Measurements from ENCODE around the gene SF3A2.

SF3A2 gene

GRCh38 chr19:2243274-2244124 lies 6.9 kb downstream of the SF3A2 start:
- H3K27ac ChIP-seq = no peak overlapping the region
- TF ChIP-seq, protein P1, sequence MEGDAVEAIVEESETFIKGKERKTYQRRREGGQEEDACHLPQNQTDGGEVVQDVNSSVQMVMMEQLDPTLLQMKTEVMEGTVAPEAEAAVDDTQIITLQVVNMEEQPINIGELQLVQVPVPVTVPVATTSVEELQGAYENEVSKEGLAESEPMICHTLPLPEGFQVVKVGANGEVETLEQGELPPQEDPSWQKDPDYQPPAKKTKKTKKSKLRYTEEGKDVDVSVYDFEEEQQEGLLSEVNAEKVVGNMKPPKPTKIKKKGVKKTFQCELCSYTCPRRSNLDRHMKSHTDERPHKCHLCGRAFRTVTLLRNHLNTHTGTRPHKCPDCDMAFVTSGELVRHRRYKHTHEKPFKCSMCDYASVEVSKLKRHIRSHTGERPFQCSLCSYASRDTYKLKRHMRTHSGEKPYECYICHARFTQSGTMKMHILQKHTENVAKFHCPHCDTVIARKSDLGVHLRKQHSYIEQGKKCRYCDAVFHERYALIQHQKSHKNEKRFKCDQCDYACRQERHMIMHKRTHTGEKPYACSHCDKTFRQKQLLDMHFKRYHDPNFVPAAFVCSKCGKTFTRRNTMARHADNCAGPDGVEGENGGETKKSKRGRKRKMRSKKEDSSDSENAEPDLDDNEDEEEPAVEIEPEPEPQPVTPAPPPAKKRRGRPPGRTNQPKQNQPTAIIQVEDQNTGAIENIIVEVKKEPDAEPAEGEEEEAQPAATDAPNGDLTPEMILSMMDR (IDR thresholded peaks at IDR 0.05) = no peak
- no peak for TF ChIP-seq ZFX (IDR thresholded peaks at IDR 0.05; ENCODE audit: borderline replicate concordance)

DNA sequence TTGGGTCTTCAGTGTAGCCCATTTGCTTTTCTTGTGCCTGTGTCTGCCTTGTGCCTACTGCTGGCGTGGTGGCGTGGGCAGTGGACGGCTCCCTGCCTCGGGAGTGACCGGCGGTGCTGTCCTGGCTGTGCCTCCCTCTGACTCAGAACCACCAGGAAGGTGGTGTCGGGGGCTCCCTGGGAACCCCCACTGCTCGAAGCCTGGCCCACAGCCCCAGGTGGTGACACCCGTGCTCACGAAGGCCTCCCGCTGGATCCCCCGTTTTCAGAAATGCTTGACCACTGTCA lies 7.4 kb downstream of the SF3A2 start:
- H3K27ac ChIP-seq = no peak overlapping the region
- TF ChIP-seq, protein P1 (IDR thresholded peaks at IDR 0.05) = no peak
- no peak for TF ChIP-seq ZFX (IDR thresholded peaks at IDR 0.05; ENCODE audit: borderline replicate concordance)

- no peak for TF ChIP-seq ZFX (IDR thresholded peaks at IDR 0.05; ENCODE audit: borderline replicate concordance)
- TF ChIP-seq, protein P1 (IDR thresholded peaks at IDR 0.05) = no peak
- H3K27ac ChIP-seq = no peak overlapping the region
Observed at GRCh38 chr19:2244486-2244885, 7.9 kb downstream of the SF3A2 start.

DNA sequence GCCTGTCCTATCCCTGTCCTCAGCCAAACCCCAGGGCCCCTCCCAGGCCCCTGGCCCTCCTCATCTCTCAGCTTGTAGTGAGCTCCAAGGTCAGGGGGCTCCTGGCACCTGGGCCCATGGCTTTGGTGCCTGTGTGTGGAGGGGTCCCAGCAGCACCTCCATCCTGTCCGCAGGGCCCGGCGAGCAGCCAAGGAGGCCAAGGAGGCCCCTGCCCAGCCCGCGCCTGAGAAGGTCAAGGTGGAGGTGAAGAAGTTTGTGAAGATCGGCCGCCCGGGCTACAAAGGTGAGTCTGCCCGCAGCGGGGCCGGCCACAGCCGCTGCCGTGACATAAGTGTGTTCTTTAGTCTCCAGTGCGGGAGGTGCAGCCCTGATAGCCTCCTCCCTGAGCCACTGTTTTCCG lies 8.6 kb downstream of the SF3A2 start:
- TF ChIP-seq ZFX (IDR thresholded peaks at IDR 0.05; ENCODE audit: borderline replicate concordance) = no peak
- TF ChIP-seq, protein P1 (IDR thresholded peaks at IDR 0.05) = no peak
- H3K27ac ChIP-seq = no peak overlapping the region

- H3K27ac ChIP-seq = 0 out of 2 replicates have a peak overlapping the region, but pooled peaks have one; percentile 48
- TF ChIP-seq, protein P1 (IDR thresholded peaks at IDR 0.05) = no peak
- TF ChIP-seq ZFX (IDR thresholded peaks at IDR 0.05; ENCODE audit: borderline replicate concordance) = no peak
Observed at GRCh38 chr19:2246014-2246620, 9.5 kb downstream of the SF3A2 start.

DNA sequence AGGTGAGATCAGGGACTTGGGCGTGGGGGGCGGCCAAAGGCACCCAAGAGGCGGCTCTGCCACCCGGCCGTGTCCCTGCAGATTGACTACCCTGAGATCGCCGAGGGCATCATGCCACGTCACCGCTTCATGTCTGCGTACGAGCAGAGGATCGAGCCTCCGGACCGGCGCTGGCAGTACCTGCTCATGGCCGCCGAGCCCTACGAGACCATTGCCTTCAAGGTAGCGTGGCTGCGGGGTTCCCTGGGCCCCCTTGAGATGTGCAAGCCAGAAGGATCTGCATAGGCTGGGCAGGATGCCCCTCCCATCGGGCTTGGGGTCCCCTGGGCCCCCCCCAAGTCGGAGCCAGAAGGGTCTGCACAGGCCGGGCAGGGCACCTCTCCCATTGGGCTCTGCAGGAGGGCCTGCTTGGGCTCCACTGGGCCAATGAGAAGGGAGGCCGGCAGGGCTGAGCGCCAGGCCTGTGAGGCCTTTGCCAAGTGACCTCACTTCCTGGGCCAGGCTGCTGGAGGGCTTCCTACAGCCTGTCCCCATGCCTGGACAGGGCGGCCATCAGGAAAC lies 10.3 kb downstream of the SF3A2 start:
- TF ChIP-seq, protein P1 (IDR thresholded peaks at IDR 0.05) = no peak
- no peak for TF ChIP-seq ZFX (IDR thresholded peaks at IDR 0.05; ENCODE audit: borderline replicate concordance)
- H3K27ac ChIP-seq = peak overlapping the region; percentile 48
